ENCODE measurements around the gene NANOS3. TPM values are rescaled to one million over a fixed set of nuclear protein-coding genes. Genes with fewer than 3 reads are reported as not detected.

Gene NANOS3
- total RNA-seq, 4 donors from 2014 or later: not detected

- H3K9me3 ChIP-seq: no peaks in the 10 kb centered on the region
- H3K36me3 ChIP-seq: no peaks in the 10 kb centered on the region
- intact Hi-C loops (cut with DNase I; ENCODE audit: low total_unique reads): no loop called here
- WGBS, 2 donors (ENCODE audit: low coverage in 1 of 2): 57% methylated on average over 19 of the region's 21 CpGs; no CpG with 5 or more reads in 1 of the 2 donors
- TF ChIP-seq POLR2A (IDR thresholded peaks at IDR 0.05): no peak
- peak in 1 of 3 donors; percentile 37 for TF ChIP-seq POLR2AphosphoS5 (IDR thresholded peaks at IDR 0.05)
- peak overlapping the region in 1 of 4 donors; percentile 5 for H3K4me3 ChIP-seq
- H3K27me3 ChIP-seq: no peaks in the 10 kb centered on the region
- peak overlapping the region; percentile 99 to 100 (median 100) for H3K27ac ChIP-seq
- DNase-seq: no peak
- in situ Hi-C loops (cut with MboI; ENCODE audit: low pct_ligation_motif_present in 1 of 4, low pct_unique_long_range_greater_than_20kb in 1 of 4, low sequenced_read_pairs in 3 of 4): no loop called here
- peaks cover 32 to 73% (median 54%) of the 10 kb centered on the region in 4 donors for H3K4me1 ChIP-seq
These were observed 40.9 kb upstream of the NANOS3 start for GRCh38 chr19:13835791-13836723.

GRCh38 chr19:13838435-13839129, 38.4 kb upstream of the NANOS3 start:
- intact Hi-C loops (cut with DNase I; ENCODE audit: low total_unique reads) (no loop called here), in situ Hi-C loops (cut with MboI; ENCODE audit: low pct_ligation_motif_present in 1 of 4, low pct_unique_long_range_greater_than_20kb in 1 of 4, low sequenced_read_pairs in 3 of 4) (no loop called here)
- 52 to 89% methylated on average over 8 to 18 of the region's 18 CpGs for WGBS, 2 donors (ENCODE audit: low coverage in 1 of 2)
- H3K27ac ChIP-seq: peak overlapping the region; percentile 99 to 100 (median 100)
- no peaks in the 10 kb centered on the region for H3K36me3 ChIP-seq
- H3K4me3 ChIP-seq: peak overlapping the region in 3 of 4 donors; percentile 82 to 97 (median 83)
- no peaks in the 10 kb centered on the region for H3K9me3 ChIP-seq
- no peak for TF ChIP-seq EP300 (IDR thresholded peaks at IDR 0.05; ENCODE audit: low read depth)
- TF ChIP-seq POLR2A (IDR thresholded peaks at IDR 0.05): no peak
- TF ChIP-seq CTCF (IDR thresholded peaks at IDR 0.05): no peak
- no peak for TF ChIP-seq POLR2AphosphoS5 (IDR thresholded peaks at IDR 0.05)
- DNase-seq: no peak
- H3K27me3 ChIP-seq: no peaks in the 10 kb centered on the region
- peaks cover 31 to 80% (median 61%) of the 10 kb centered on the region in 4 donors for H3K4me1 ChIP-seq

- H3K4me1 ChIP-seq: peaks cover 29 to 81% (median 59%) of the 10 kb centered on the region in 4 donors
- no peaks in the 10 kb centered on the region for H3K36me3 ChIP-seq
- in situ Hi-C loops (cut with MboI; ENCODE audit: low pct_ligation_motif_present in 1 of 4, low pct_unique_long_range_greater_than_20kb in 1 of 4, low sequenced_read_pairs in 3 of 4): no loop called here
These were observed 37.6 kb upstream of the NANOS3 start for GRCh38 chr19:13839130-13839937.

More at GRCh38 chr19:13839130-13839937, 37.6 kb upstream of the NANOS3 start:
- H3K9me3 ChIP-seq: no peaks in the 10 kb centered on the region
- no peaks in the 10 kb centered on the region for H3K27me3 ChIP-seq
- intact Hi-C loops (cut with DNase I; ENCODE audit: low total_unique reads): no loop called here
- DNase-seq: peak; percentile 88
- TF ChIP-seq CTCF (IDR thresholded peaks at IDR 0.05) (peak in 1 of 5 experiments; percentile 4), POLR2AphosphoS5 (IDR thresholded peaks at IDR 0.05) (peak; percentile 68 to 83 (median 80)), POLR2A (IDR thresholded peaks at IDR 0.05) (peak; percentile 65), EP300 (IDR thresholded peaks at IDR 0.05; ENCODE audit: low read depth) (peak; percentile 8)
- peak overlapping the region; percentile 99 to 100 (median 100) for H3K27ac ChIP-seq
- WGBS, 2 donors (ENCODE audit: low coverage in 1 of 2): 8% methylated on average over 22 of the region's 36 CpGs; no CpG with 5 or more reads in 1 of the 2 donors
- peak overlapping the region; percentile 43 to 97 (median 82) for H3K4me3 ChIP-seq

Data from transverse colon (tissue), 4 donors.